ENCODE data around the gene MGARP.
"Not testable (repeated sequence)": the region's sequence is repeated elsewhere in the genome, so short reads cannot be mapped to it uniquely, and the experiment has no call there.

MGARP gene

GRCh38 chr4:139279760-139280620, at the start of gene MGARP:
Gene MGARP (minus strand): TSS chr4:139280225. CDS start chr4:139280158, 67 bp downstream.
- FAIRE-seq, result no peak

GRCh38 chr4:139329665-139330200, 49.7 kb upstream of the MGARP start:
- FAIRE-seq, result no peak

GRCh38 chr4:139324620-139325019, 44.6 kb upstream of the MGARP start:
- FAIRE-seq, result no peak

- FAIRE-seq, result not testable (repeated sequence)
Observed at GRCh38 chr4:139322541-139322940, 42.5 kb upstream of the MGARP start.

- not testable (repeated sequence) for FAIRE-seq
Observed at GRCh38 chr4:139322070-139322469, 42.0 kb upstream of the MGARP start.

GRCh38 chr4:139319571-139319970, 39.5 kb upstream of the MGARP start:
- FAIRE-seq, result no peak

GRCh38 chr4:139317635-139318034, 37.6 kb upstream of the MGARP start:
- FAIRE-seq, result no peak

GRCh38 chr4:139316733-139317132, 36.7 kb upstream of the MGARP start:
- FAIRE-seq, result no peak

- FAIRE-seq, result no peak
Observed at GRCh38 chr4:139315221-139315675, 35.2 kb upstream of the MGARP start.

GRCh38 chr4:139314047-139314800, 34.2 kb upstream of the MGARP start:
- FAIRE-seq, result no peak

GRCh38 chr4:139313414-139313813, 33.4 kb upstream of the MGARP start:
- FAIRE-seq, result not testable (repeated sequence)

- FAIRE-seq, result peak; percentile 49
Observed at GRCh38 chr4:139312552-139313332, 32.7 kb upstream of the MGARP start.

GRCh38 chr4:139311909-139312308, 31.9 kb upstream of the MGARP start:
- no peak for FAIRE-seq

GRCh38 chr4:139304920-139305319, 24.9 kb upstream of the MGARP start:
- no peak for FAIRE-seq

- no peak for FAIRE-seq
Observed at GRCh38 chr4:139301821-139302611, 22.0 kb upstream of the MGARP start, which contains the start of gene NDUFC1. Gene NDUFC1 (minus strand): TSS chr4:139302477. CDS start chr4:139295798, 6,679 bp downstream.

GRCh38 chr4:139301113-139301820, 21.2 kb upstream of the MGARP start, which contains the start of gene NAA15:
Gene NAA15 (plus strand): TSS chr4:139301505. CDS start chr4:139301778, 273 bp downstream.
- no peak for FAIRE-seq

- no peak for FAIRE-seq
Observed at GRCh38 chr4:139300431-139301112, 20.5 kb upstream of the MGARP start.

GRCh38 chr4:139299536-139299935, 19.5 kb upstream of the MGARP start:
- no peak for FAIRE-seq

- no peak for FAIRE-seq
Observed at GRCh38 chr4:139297001-139297410, 17.0 kb upstream of the MGARP start.

GRCh38 chr4:139295942-139296299, 15.9 kb upstream of the MGARP start:
- FAIRE-seq, result no peak
